ENCODE data around the gene CENPF. TPM values are rescaled to one million over a fixed set of nuclear protein-coding genes. Genes with fewer than 3 reads are reported as not detected.

The CENPF gene
- total and polyA plus RNA-seq, 7 experiments from 2014 or later = 0.83 to 79.9 (median 3.1) TPM

DNA sequence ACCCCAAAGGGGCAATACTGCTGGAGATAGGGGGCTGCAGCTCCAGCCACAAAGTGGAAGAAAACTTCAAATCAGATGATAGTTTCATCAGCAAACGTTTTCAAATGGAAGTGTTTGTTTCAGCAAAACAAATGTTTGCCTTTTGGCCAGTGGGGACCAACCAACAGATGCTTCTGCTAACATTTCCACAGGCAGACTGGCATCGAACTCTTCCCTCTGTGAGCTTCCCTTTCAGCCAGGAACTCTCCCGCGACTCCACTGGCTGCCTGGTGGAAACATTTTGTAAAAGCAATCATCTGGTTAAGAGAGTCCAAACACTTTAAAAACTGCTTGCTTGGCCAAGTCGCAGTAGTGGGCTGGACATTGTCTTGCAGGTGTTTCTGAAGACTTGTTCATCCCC lies 30.7 kb downstream of the CENPF start:
- H3K4me1 Mint-ChIP-seq = peaks cover 15 to 54% (median 38%) of the 10 kb centered on the region in 7 donors
- peaks cover 15 to 19% of the 10 kb centered on the region in 2 donors for H3K4me1 ChIP-seq (ENCODE audit: control insufficient read depth in 2 of 2, insufficient read depth in 2 of 2, low read length in 2 of 2)
- H3K27me3 Mint-ChIP-seq = no peaks in the 10 kb centered on the region
- ChIA-PET POLR2A (no interaction called here), CTCF (no interaction called here)
- H3K27ac ChIP-seq (ENCODE audit: low read depth, low read length) = no peak overlapping the region
- H3K27ac Mint-ChIP-seq = peak overlapping the region in 4 of 9 donors; percentile 21 to 77 (median 66)
- H3K36me3 ChIP-seq (ENCODE audit: control insufficient read depth in 2 of 3, insufficient read depth in 3 of 3, low read length in 3 of 3) = no peaks in the 10 kb centered on the region
- no peak for ATAC-seq
- H3K9me3 Mint-ChIP-seq = peaks cover 0 to 4% (median 0%) of the 10 kb centered on the region in 11 donors
- H3K4me3 ChIP-seq (ENCODE audit: low read length) = no peak overlapping the region
- intact Hi-C loops (cut with micrococcal nuclease) = no loop called here
- H3K36me3 Mint-ChIP-seq = peaks cover 0 to 47% (median 2%) of the 10 kb centered on the region in 5 donors
- H3K9me3 ChIP-seq (ENCODE audit: control insufficient read depth in 2 of 3, low read length in 3 of 3) = no peaks in the 10 kb centered on the region
- H3K27me3 ChIP-seq (ENCODE audit: control insufficient read depth in 2 of 2, insufficient read depth in 2 of 2, low read length in 2 of 2) = no peaks in the 10 kb centered on the region
- DNase-seq = no peak
- no peak overlapping the region for H3K4me3 Mint-ChIP-seq

DNA sequence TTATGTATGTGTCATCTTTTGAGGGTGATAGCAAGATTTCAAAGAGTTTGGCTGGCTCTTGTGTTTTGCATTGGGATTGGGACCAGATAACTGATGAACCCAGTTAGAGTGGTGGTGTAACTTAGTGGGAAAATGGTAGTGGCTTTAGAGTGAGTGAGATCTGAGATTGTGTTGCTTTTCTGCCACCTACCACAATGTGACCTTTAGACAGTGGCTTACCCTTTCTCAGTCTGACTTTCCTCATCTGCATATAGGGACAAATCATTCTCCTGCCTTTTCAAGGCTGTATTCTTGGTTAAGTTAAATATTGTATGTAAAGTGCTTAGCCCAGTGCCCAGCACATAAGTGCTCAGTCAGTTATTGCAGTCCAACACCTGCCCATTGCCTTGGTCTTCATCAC lies 31.3 kb downstream of the CENPF start:
- Histone ChIP-seq H3K27me3 (ENCODE audit: control insufficient read depth in 2 of 2, insufficient read depth in 2 of 2, low read length in 2 of 2) (no peaks in the 10 kb centered on the region), H3K9me3 (ENCODE audit: control insufficient read depth in 2 of 3, low read length in 3 of 3) (no peaks in the 10 kb centered on the region), H3K4me3 (ENCODE audit: low read length) (no peak overlapping the region), H3K4me1 (ENCODE audit: control insufficient read depth in 2 of 2, insufficient read depth in 2 of 2, low read length in 2 of 2) (peaks cover 15 to 25% of the 10 kb centered on the region in 2 donors), H3K36me3 (ENCODE audit: control insufficient read depth in 2 of 3, insufficient read depth in 3 of 3, low read length in 3 of 3) (no peaks in the 10 kb centered on the region), H3K27ac (ENCODE audit: low read depth, low read length) (no peak overlapping the region)
- ATAC-seq = no peak
- intact Hi-C loops (cut with micrococcal nuclease) = no loop called here
- CTCF ChIA-PET = no interaction called here
- no peaks in the 10 kb centered on the region for H3K27me3 Mint-ChIP-seq
- peaks cover 0 to 46% (median 2%) of the 10 kb centered on the region in 5 donors for H3K36me3 Mint-ChIP-seq
- POLR2A ChIA-PET = no interaction called here
- H3K4me3 Mint-ChIP-seq = no peak overlapping the region
- peaks cover 0 to 8% (median 0%) of the 10 kb centered on the region in 11 donors for H3K9me3 Mint-ChIP-seq
- no peak for DNase-seq
- H3K4me1 Mint-ChIP-seq = peaks cover 15 to 60% (median 40%) of the 10 kb centered on the region in 7 donors
- H3K27ac Mint-ChIP-seq = peak overlapping the region in 5 of 9 donors; percentile 21 to 77 (median 65)

DNA sequence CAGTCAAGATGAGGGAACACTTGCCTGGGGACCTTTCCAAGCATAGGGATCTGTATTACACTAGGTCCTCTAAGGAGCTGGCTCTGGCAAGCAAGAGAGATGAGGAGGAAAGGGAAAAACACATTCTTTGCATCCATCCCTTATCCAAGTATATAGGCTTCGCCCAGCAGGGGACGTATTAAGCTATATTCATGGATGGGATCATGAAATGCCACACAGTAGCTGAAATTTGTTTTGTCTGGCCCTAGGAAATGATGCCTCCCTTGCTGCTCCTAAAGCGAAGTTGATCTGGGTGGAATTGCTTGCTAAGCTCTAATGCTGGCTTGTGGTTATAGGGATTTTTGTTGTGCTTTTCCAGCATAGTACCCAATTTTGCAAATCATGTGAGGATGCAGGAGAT lies 32.1 kb downstream of the CENPF start:
- no peak overlapping the region for H3K4me3 ChIP-seq (ENCODE audit: low read length)
- peaks cover 0 to 46% (median 2%) of the 10 kb centered on the region in 5 donors for H3K36me3 Mint-ChIP-seq
- no peaks in the 10 kb centered on the region for H3K9me3 ChIP-seq (ENCODE audit: control insufficient read depth in 2 of 3, low read length in 3 of 3)
- intact Hi-C loops (cut with micrococcal nuclease) = no loop called here
- ChIA-PET CTCF (no interaction called here), POLR2A (interaction anchor here (1.7 kb wide), 1 partner anchor 13 kb away, joined by 4 read pairs; no protein-coding TSS in a partner anchor)
- DNase-seq = no peak
- H3K4me1 ChIP-seq (ENCODE audit: control insufficient read depth in 2 of 2, insufficient read depth in 2 of 2, low read length in 2 of 2) = peaks cover 15 to 33% of the 10 kb centered on the region in 2 donors
- H3K27me3 ChIP-seq (ENCODE audit: control insufficient read depth in 2 of 2, insufficient read depth in 2 of 2, low read length in 2 of 2) = no peaks in the 10 kb centered on the region
- no peak overlapping the region for H3K27ac ChIP-seq (ENCODE audit: low read depth, low read length)
- peaks cover 15 to 60% (median 35%) of the 10 kb centered on the region in 7 donors for H3K4me1 Mint-ChIP-seq
- H3K36me3 ChIP-seq (ENCODE audit: control insufficient read depth in 2 of 3, insufficient read depth in 3 of 3, low read length in 3 of 3) = no peaks in the 10 kb centered on the region
- peak overlapping the region in 1 of 9 donors; percentile 53 for H3K27ac Mint-ChIP-seq
- ATAC-seq = no peak
- no peaks in the 10 kb centered on the region for H3K27me3 Mint-ChIP-seq
- peaks cover 0 to 8% (median 0%) of the 10 kb centered on the region in 11 donors for H3K9me3 Mint-ChIP-seq
- H3K4me3 Mint-ChIP-seq = no peak overlapping the region

DNA sequence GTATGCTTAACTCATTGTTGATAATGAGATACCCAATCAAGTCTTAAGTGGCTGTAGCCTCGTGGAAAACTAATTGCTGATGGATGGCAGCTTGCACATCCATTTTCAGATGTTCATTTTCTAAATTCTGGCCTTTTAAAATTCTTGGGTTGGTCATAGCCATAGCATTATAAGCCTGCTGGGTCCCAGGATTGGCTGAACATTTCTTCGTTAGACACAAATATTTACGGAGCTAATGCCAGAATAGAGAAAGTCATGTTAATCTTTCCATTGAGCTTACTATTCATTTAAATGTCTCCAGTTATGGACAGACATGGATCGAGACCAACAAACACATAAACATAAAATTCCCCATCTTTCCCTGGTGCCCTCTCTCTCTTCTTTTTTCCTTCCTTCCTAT lies 32.5 kb downstream of the CENPF start:
- CTCF ChIA-PET = interaction anchor here (0.6 to 1.3 kb wide), 3 partner anchors 10 to 1602 kb away, joined by 3 read pairs; no protein-coding TSS in a partner anchor
- H3K4me1 ChIP-seq (ENCODE audit: control insufficient read depth in 2 of 2, insufficient read depth in 2 of 2, low read length in 2 of 2) = peaks cover 15 to 37% of the 10 kb centered on the region in 2 donors
- H3K4me3 Mint-ChIP-seq = no peak overlapping the region
- ATAC-seq (no peak), DNase-seq (no peak)
- H3K36me3 ChIP-seq (ENCODE audit: control insufficient read depth in 2 of 3, insufficient read depth in 3 of 3, low read length in 3 of 3) = no peaks in the 10 kb centered on the region
- no peaks in the 10 kb centered on the region for H3K9me3 ChIP-seq (ENCODE audit: control insufficient read depth in 2 of 3, low read length in 3 of 3)
- H3K27me3 Mint-ChIP-seq = no peaks in the 10 kb centered on the region
- H3K9me3 Mint-ChIP-seq = peaks cover 0 to 8% (median 0%) of the 10 kb centered on the region in 11 donors
- H3K36me3 Mint-ChIP-seq = peaks cover 0 to 45% (median 2%) of the 10 kb centered on the region in 5 donors
- H3K27me3 ChIP-seq (ENCODE audit: control insufficient read depth in 2 of 2, insufficient read depth in 2 of 2, low read length in 2 of 2) = no peaks in the 10 kb centered on the region
- H3K4me3 ChIP-seq (ENCODE audit: low read length) = no peak overlapping the region
- POLR2A ChIA-PET = interaction anchor here (1.7 kb wide), 1 partner anchor 13 kb away, joined by 4 read pairs; no protein-coding TSS in a partner anchor
- intact Hi-C loops (cut with micrococcal nuclease) = no loop called here
- no peak overlapping the region for H3K27ac ChIP-seq (ENCODE audit: low read depth, low read length)
- peak overlapping the region in 1 of 9 donors; percentile 20 for H3K27ac Mint-ChIP-seq
- peaks cover 15 to 60% (median 32%) of the 10 kb centered on the region in 7 donors for H3K4me1 Mint-ChIP-seq

DNA sequence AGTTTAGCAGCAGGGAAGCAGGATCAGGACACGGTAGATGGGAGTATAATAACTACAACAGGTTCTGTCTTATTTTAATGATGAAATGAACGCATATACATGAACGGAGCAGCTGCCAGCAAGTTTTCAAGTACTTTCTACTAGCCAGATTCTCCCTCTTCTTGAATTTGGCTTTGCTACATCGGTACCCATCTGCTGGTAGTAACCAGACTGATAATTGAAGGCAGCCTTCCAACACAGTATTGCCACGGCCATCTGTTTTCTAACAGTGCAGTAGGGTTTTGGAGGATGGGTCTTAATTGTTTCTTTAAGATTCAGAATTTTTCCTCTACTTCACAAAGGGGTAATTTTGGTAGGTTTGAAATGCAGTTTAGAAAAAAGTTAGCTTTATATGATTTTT lies 33.4 kb downstream of the CENPF start:
- peak overlapping the region in 5 of 9 donors; percentile 3 to 47 (median 3) for H3K27ac Mint-ChIP-seq
- H3K9me3 Mint-ChIP-seq = peaks cover 0 to 8% (median 0%) of the 10 kb centered on the region in 11 donors
- ATAC-seq (no peak), DNase-seq (no peak)
- H3K27me3 Mint-ChIP-seq = no peaks in the 10 kb centered on the region
- H3K9me3 ChIP-seq (ENCODE audit: control insufficient read depth in 2 of 3, low read length in 3 of 3) = no peaks in the 10 kb centered on the region
- no peaks in the 10 kb centered on the region for H3K36me3 ChIP-seq (ENCODE audit: control insufficient read depth in 2 of 3, insufficient read depth in 3 of 3, low read length in 3 of 3)
- CTCF ChIA-PET = interaction anchor here (0.6 to 1.4 kb wide), 4 partner anchors 8 to 1603 kb away, joined by 3 to 4 read pairs (median 3); no protein-coding TSS in a partner anchor
- H3K4me1 ChIP-seq (ENCODE audit: control insufficient read depth in 2 of 2, insufficient read depth in 2 of 2, low read length in 2 of 2) = peaks cover 12 to 39% of the 10 kb centered on the region in 2 donors
- peaks cover 13 to 56% (median 24%) of the 10 kb centered on the region in 7 donors for H3K4me1 Mint-ChIP-seq
- intact Hi-C loops (cut with micrococcal nuclease) = loop anchor here in 1 of 2 donors (2.0 kb wide), 1 partner anchor 308 kb away; no protein-coding TSS in a partner anchor
- no peaks in the 10 kb centered on the region for H3K27me3 ChIP-seq (ENCODE audit: control insufficient read depth in 2 of 2, insufficient read depth in 2 of 2, low read length in 2 of 2)
- POLR2A ChIA-PET = interaction anchor here (1.7 kb wide), 1 partner anchor 12 kb away, joined by 4 read pairs; no protein-coding TSS in a partner anchor
- H3K36me3 Mint-ChIP-seq = peaks cover 0 to 39% (median 2%) of the 10 kb centered on the region in 5 donors
- H3K27ac ChIP-seq (ENCODE audit: low read depth, low read length) = no peak overlapping the region
- no peak overlapping the region for H3K4me3 Mint-ChIP-seq
- no peak overlapping the region for H3K4me3 ChIP-seq (ENCODE audit: low read length)

DNA sequence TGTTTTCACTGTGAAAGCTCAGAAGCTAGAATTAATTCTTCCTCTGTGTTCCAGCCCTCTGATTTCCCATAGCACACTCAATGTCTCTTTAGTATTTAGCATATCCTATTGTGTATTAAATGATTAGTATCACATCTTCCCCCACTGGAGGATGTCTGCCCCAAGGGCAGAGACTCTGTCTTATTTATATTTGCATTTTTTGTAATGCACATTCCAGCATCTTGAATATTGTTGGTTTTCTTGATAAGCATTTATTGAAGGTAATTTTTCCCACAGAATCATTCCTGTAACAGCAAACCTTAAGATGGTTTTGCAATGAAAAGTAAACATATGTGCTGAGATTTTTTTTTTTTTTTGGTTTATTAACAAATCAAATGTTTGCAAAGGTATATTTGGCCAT lies 34.1 kb downstream of the CENPF start:
- Histone ChIP-seq H3K36me3 (ENCODE audit: control insufficient read depth in 2 of 3, insufficient read depth in 3 of 3, low read length in 3 of 3) (no peaks in the 10 kb centered on the region), H3K27me3 (ENCODE audit: control insufficient read depth in 2 of 2, insufficient read depth in 2 of 2, low read length in 2 of 2) (no peaks in the 10 kb centered on the region), H3K9me3 (ENCODE audit: control insufficient read depth in 2 of 3, low read length in 3 of 3) (no peaks in the 10 kb centered on the region), H3K4me3 (ENCODE audit: low read length) (no peak overlapping the region), H3K4me1 (ENCODE audit: control insufficient read depth in 2 of 2, insufficient read depth in 2 of 2, low read length in 2 of 2) (peaks cover 5 to 44% of the 10 kb centered on the region in 2 donors), H3K27ac (ENCODE audit: low read depth, low read length) (no peak overlapping the region)
- Mint-ChIP-seq H3K27ac (peak overlapping the region in 2 of 9 donors; percentile 3 to 59), H3K4me3 (no peak overlapping the region), H3K9me3 (peaks cover 0 to 8% (median 0%) of the 10 kb centered on the region in 11 donors), H3K4me1 (peaks cover 11 to 50% (median 18%) of the 10 kb centered on the region in 7 donors), H3K36me3 (peaks cover 0 to 38% (median 2%) of the 10 kb centered on the region in 5 donors), H3K27me3 (no peaks in the 10 kb centered on the region)
- POLR2A ChIA-PET = no interaction called here
- CTCF ChIA-PET = interaction anchor here (0.7 to 3.1 kb wide), 3 partner anchors 9 to 11 kb away, joined by 3 to 21 read pairs (median 4); no protein-coding TSS in a partner anchor
- DNase-seq = no peak
- intact Hi-C loops (cut with micrococcal nuclease) = loop anchor here (1.0 to 2.0 kb wide), 2 partner anchors 9 to 308 kb away; no protein-coding TSS in a partner anchor
- ATAC-seq = no peak

All from naive thymus-derived CD4-positive, alpha-beta T cell (primary cell).